K562 (cell line): Measurements from ENCODE around the gene CNTN5. TPM values are rescaled to one million over a fixed set of nuclear protein-coding genes. Genes with fewer than 3 reads are reported as not detected.

ENCODE experiments used
- ATAC-seq: fragments of 200-7000 bp; cut with Tn5 transposase; 3 replicates; pipeline ENCODE4 v1.9.1; 2020; ENCODE audit warnings: moderate library complexity
- BruUV-seq: library from RNA; stranded (reverse); fragments of 400-500 nt; replicated peaks from 2 replicates; lab custom pipeline; 2021; lab: Mats Ljungman, UMichigan
- CTCF ChIA-PET: fragments of 300-600 bp; formaldehyde crosslinking; extraction: SDS; loops from one replicate; lab custom pipeline; 2021; ENCODE audit warnings: low intra/inter-chr PET ratio; lab: Yijun Ruan, JAX
- POLR2A ChIA-PET: fragments of 300-600, 350-650 bp; sonication (Branson Sonifier 250); formaldehyde crosslinking; extraction: SDS; loops from one replicate; lab custom pipeline; 2021; ENCODE audit warnings: antibody characterized with exemption, inconsistent platforms; lab: Yijun Ruan, JAX
- DNase-seq, 4 experiments: peaks; one replicate each; pipeline versions ENCODE4 v3.0.0 to v3.0.0-alpha.2; 2011 to 2018; ENCODE audit warnings: low spot score in 3 of 4, mixed read lengths in 3 of 4; ENCODE audit errors: extremely low read depth in 1 of 4
- FAIRE-seq: peaks from 2 replicates; lab custom pipeline; 2011; peaks lifted over from hg19 to GRCh38; lab: Jason Lieb, UNC
- H2AFZ ChIP-seq: 2 replicates; pipeline ENCODE4 v1.6.0; 2011; ENCODE audit warnings: low read depth, low read length, control low read depth, inconsistent platforms
- H3K27ac ChIP-seq: fragments of 200-600 bp; 3 replicates; pipeline ENCODE4 v1.8.0; 2011; ENCODE audit warnings: low read depth, mild to moderate bottlenecking, control low read depth, inconsistent platforms, low read length, moderate library complexity, mixed read lengths; ENCODE audit errors: extremely low read depth
- H3K27me3 ChIP-seq, 2 experiments: fragments of 300-600 bp in 1 of 2; 2 replicates in 1 of 2; 3 replicates in 1 of 2; pipeline versions ENCODE4 v1.6.0 to v1.8.0; 2011; ENCODE audit warnings: inconsistent platforms in 2 of 2, low read length in 2 of 2, mild to moderate bottlenecking in 1 of 2, mixed read lengths in 1 of 2, moderate library complexity in 1 of 2; ENCODE audit not compliant: control insufficient read depth in 2 of 2, insufficient read depth in 2 of 2
- H3K36me3 ChIP-seq: fragments of 300-600 bp; 3 replicates; pipeline ENCODE4 v1.8.0; 2011; ENCODE audit warnings: mild to moderate bottlenecking, low read length, inconsistent platforms; ENCODE audit not compliant: control insufficient read depth, insufficient read depth
- H3K4me1 ChIP-seq, 2 experiments: fragments of 200-600 bp in 1 of 2; replicated peaks in 1 of 2; 2 replicates in 1 of 2; 3 replicates in 1 of 2; pipeline versions ENCODE4 v1.5.1 to v1.8.0; 2011; ENCODE audit warnings: inconsistent platforms in 2 of 2, low read length in 2 of 2, mild to moderate bottlenecking in 1 of 2, mixed read lengths in 1 of 2, moderate library complexity in 1 of 2; ENCODE audit not compliant: control insufficient read depth in 2 of 2, insufficient read depth in 2 of 2
- H3K4me2 ChIP-seq: 2 replicates; pipeline ENCODE4 v1.6.1; 2011; ENCODE audit warnings: low read length, control low read depth, inconsistent platforms, mixed read lengths; ENCODE audit not compliant: insufficient read depth
- H3K4me3 ChIP-seq: fragments of 200-600 bp; sonication (generic), shearing (Covaris generic); 2 replicates; pipeline ENCODE4 v1.5.1; 2016; ENCODE audit warnings: control low read depth, inconsistent platforms
- H3K79me2 ChIP-seq: fragments of 200-600 bp; 3 replicates; pipeline ENCODE4 v1.8.0; 2011; ENCODE audit warnings: low read length, inconsistent platforms; ENCODE audit not compliant: control insufficient read depth, insufficient read depth
- H3K9ac ChIP-seq, 2 experiments: 2 replicates each; pipeline versions ENCODE4 v1.6.0 to v1.6.1; 2011; ENCODE audit warnings: low read depth in 2 of 2, low read length in 2 of 2, control low read depth in 1 of 2, inconsistent platforms in 1 of 2, mild to moderate bottlenecking in 1 of 2, mixed read lengths in 1 of 2; ENCODE audit not compliant: insufficient read depth in 1 of 2
- H3K9me1 ChIP-seq: one replicate; pipeline ENCODE4 v1.6.0; 2011; ENCODE audit warnings: inconsistent platforms, mild to moderate bottlenecking, low read length, moderate library complexity; ENCODE audit not compliant: control insufficient read depth, insufficient read depth
- H3K9me3 ChIP-seq: replicated peaks from 2 replicates; pipeline ENCODE4 v1.5.1; 2011; ENCODE audit warnings: low read depth, low read length, inconsistent platforms; ENCODE audit not compliant: control insufficient read depth, insufficient read depth
- H4K20me1 ChIP-seq: replicated peaks from 2 replicates; pipeline ENCODE4 v1.6.1; 2011; ENCODE audit warnings: low read length, inconsistent platforms, mixed read lengths; ENCODE audit not compliant: control insufficient read depth, insufficient read depth
- ARID1B ChIP-seq: fragments of 450-650 bp; IDR thresholded peaks from 2 replicates; pipeline ENCODE4 v1.6.1; 2016; ENCODE audit warnings: antibody characterized with exemption, mild to moderate bottlenecking, inconsistent platforms
- CHAMP1 ChIP-seq: fragments of 450-650 bp; IDR thresholded peaks from 2 replicates; pipeline ENCODE4 v1.6.1; 2016; ENCODE audit warnings: mild to moderate bottlenecking
- CREB3 ChIP-seq: fragments of 450-650 bp; conservative IDR thresholded peaks from 2 replicates; pipeline ENCODE4 v1.6.1; 2016; ENCODE audit warnings: missing genetic modification characterization, low read depth, mild to moderate bottlenecking, missing compliant biosample characterization, moderate library complexity
- HOXB6 ChIP-seq: fragments of 250-450 bp; sonication (Bioruptor Pico); IDR thresholded peaks from 2 replicates; pipeline ENCODE4 v1.5.1; 2022; ENCODE audit warnings: mild to moderate bottlenecking, borderline replicate concordance
- IFI16 ChIP-seq: fragments of 250-450 bp; sonication (Bioruptor Pico); IDR thresholded peaks from 2 replicates; pipeline ENCODE4 v2.1.2; 2022; ENCODE audit warnings: mild to moderate bottlenecking, inconsistent platforms
- IRF9 ChIP-seq: fragments of 450-650 bp; IDR thresholded peaks from 2 replicates; pipeline ENCODE4 v1.6.1; 2016; ENCODE audit warnings: missing biosample characterization, missing genetic modification characterization
- KAT8 ChIP-seq: fragments of 450-650 bp; IDR thresholded peaks from 2 replicates; pipeline ENCODE4 v1.6.1; 2016; ENCODE audit warnings: low read depth, mild to moderate bottlenecking
- KDM4B ChIP-seq, 2 experiments: fragments of 450-650 bp in 1 of 2; sonication (generic) in 1 of 2; IDR thresholded peaks; 2 replicates each; pipeline ENCODE4 v1.6.1; 2016 to 2017; ENCODE audit warnings: borderline replicate concordance in 2 of 2, antibody characterized with exemption in 1 of 2, low read depth in 1 of 2, mild to moderate bottlenecking in 1 of 2
- MAFF ChIP-seq: IDR thresholded peaks from 2 replicates; pipeline ENCODE4 v1.6.1; 2012; ENCODE audit warnings: low read length, improper control_type of control experiment
- TRIM24 ChIP-seq, 2 experiments: fragments of 450-650 bp; IDR thresholded peaks; 2 replicates each; pipeline ENCODE4 v1.6.1; 2016
- ZNF140 ChIP-seq: fragments of 250-450 bp; sonication (Bioruptor Pico); IDR thresholded peaks from 2 replicates; pipeline ENCODE4 v1.8.0; 2021; ENCODE audit warnings: moderate library complexity, mild to moderate bottlenecking, inconsistent platforms
- ZNF41 ChIP-seq: fragments of 250-450 bp; sonication (Bioruptor Pico); conservative IDR thresholded peaks from 2 replicates; pipeline ENCODE4 v1.4.0; 2020; ENCODE audit warnings: mild to moderate bottlenecking
- WGBS: fragments of 100-300 bp; shearing (Covaris generic); methylation state at CpG from one replicate; pipeline ENCODE4 v1.1.6; 2016; ENCODE audit warnings: low coverage, mixed read lengths; ENCODE audit not compliant: insufficient coverage; ENCODE audit errors: missing lambda C conversion rate; 5-methylcytosine and 5-hydroxymethylcytosine counted together
- in situ Hi-C: fragments of 300-500 bp; cut with MboI; formaldehyde crosslinking; loops from 4 replicates; pipeline ENCODE4 v1.15.0; 2018; ENCODE audit warnings: inconsistent platforms, mixed read lengths
- intact Hi-C: fragments of 100-400 bp; cut with micrococcal nuclease; formaldehyde crosslinking; loops from 2 replicates; pipeline ENCODE4 v1.14.2; 2022
- polyA plus RNA-seq, 8 experiments: library from polyadenylated mRNA; depleted of rRNA in 4 of 8; stranded (reverse) in 5 of 8; unstranded in 3 of 8; fragments of >200 nt; fragmentation: Nextera tagmentation in 2 of 8; fragmentation: Illumina TruSeq in 1 of 8; extraction: Ambion mirVana in 2 of 8; extraction: Trizol in 1 of 8; gene quantifications; 2 replicates each; pipeline versions ENCODE4 v1.2.1 to v1.2.3, GENCODE V29; 2011 to 2014; ENCODE audit warnings: inconsistent platforms in 1 of 8, missing spikeins in 1 of 8
- total RNA-seq, 7 experiments: library from RNA; depleted of rRNA in 6 of 7; stranded (reverse); fragments of >200 nt in 6 of 7; fragmentation: Illumina TruSeq in 2 of 7; extraction: Trizol in 2 of 7; gene quantifications; 2 replicates each; pipeline versions ENCODE4 v1.2.1 to v1.2.3, GENCODE V29; 2011 to 2021; ENCODE audit warnings: low replicate concordance in 1 of 7
- TF ChIP-seq, protein P1 (sequence below): fragments of 250-450 bp; sonication (Bioruptor Pico); IDR thresholded peaks from 2 replicates; pipeline ENCODE4 v1.6.1; 2021; ENCODE audit warnings: mild to moderate bottlenecking

CNTN5 gene
- total and polyA plus RNA-seq, 9 of the 15 experiments (the other 6 are each of a cell fraction or from before 2014, with no cell fraction given), result 0.03 TPM; not detected in 8

- no peak for TF ChIP-seq KDM4B (IDR thresholded peaks at IDR 0.05; ENCODE audit: borderline replicate concordance in 2 of 2, low read depth in 1 of 2)
- TF ChIP-seq, all 486 proteins: peak for 0
Measured at GRCh38 chr11:99419991-99420390, 399.2 kb downstream of the CNTN5 start (continued).

DNA sequence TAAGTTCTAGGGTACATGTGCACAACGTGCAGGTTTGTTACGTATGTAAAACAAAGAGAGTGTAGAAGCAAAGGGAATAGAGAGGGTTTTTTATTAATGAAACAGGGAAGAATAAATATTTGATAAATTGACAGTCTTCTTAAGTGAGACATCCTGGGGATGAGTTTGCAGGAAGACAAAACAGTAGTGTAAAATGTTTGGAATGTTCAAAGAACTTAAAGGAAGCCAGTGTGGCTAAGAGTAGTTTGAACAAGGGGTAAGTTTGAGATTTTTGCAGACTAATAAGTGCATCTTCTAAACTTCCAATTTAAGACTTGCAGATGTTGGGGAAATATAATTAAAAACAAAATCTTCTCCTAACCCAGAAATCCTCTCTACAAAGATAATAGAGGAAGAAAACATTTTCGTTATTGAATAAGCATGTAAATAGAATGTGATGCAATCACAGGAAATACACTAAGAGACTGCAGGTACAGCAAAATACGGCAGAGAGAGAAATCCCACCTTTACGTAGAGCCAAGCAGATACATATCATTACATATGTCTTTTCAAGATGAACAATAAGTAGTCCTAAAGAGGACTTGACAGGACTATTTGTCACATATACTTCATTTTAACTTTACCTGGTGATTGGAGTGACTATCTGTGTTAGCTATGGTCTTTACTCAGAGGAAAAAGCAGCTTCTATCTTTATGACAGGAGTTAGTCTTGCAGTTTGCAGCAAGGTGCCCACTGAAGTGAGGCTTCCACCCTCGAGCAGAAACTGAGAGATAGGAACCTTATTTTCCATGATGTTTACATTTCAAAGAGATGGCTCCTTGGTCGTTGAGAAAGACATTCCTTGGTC is 402.1 kb downstream of the CNTN5 start:
- CTCF ChIA-PET, result no interaction called here
- WGBS, result 1% methylated on average over 7 of the region's 7 CpGs
- TF ChIP-seq MAFF, result no peak
- no peak for TF ChIP-seq IRF9 (tag)
- TF ChIP-seq KAT8, result no peak
- TF ChIP-seq IFI16 (CRISPR knock-in tag), result no peak
- peak in 1 of 2 experiments; percentile 11; a peak in 1 of 4 replicates for TF ChIP-seq TRIM24 (IDR thresholded peaks at IDR 0.05)
- no peak for TF ChIP-seq ZNF140 (CRISPR knock-in tag)
- TF ChIP-seq, protein P1, sequence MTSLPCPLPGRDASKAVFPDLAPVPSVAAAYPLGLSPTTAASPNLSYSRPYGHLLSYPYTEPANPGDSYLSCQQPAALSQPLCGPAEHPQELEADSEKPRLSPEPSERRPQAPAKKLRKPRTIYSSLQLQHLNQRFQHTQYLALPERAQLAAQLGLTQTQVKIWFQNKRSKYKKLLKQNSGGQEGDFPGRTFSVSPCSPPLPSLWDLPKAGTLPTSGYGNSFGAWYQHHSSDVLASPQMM (CRISPR knock-in tag), result no peak
- no peak for TF ChIP-seq ZNF41
- no peak for TF ChIP-seq ARID1B
- no peak for TF ChIP-seq HOXB6 (CRISPR knock-in tag)
- TF ChIP-seq CREB3 (tag), result no peak
- no peak for TF ChIP-seq CHAMP1

More for the DNA sequence above, 402.1 kb downstream of the CNTN5 start:
- in situ Hi-C loops (no loop called here), intact Hi-C loops (no loop called here)
- BruUV-seq, result no TSS peak
- no peaks in the 10 kb centered on the region for H3K79me2 ChIP-seq
- peaks cover 3% of the 10 kb centered on the region; the same call in 1 of the 2 replicates for H3K9me3 ChIP-seq
- H3K27me3 ChIP-seq, result no peaks in the 10 kb centered on the region
- H3K27ac ChIP-seq, result no peak overlapping the region
- no peaks in the 10 kb centered on the region for H3K9me1 ChIP-seq
- H4K20me1 ChIP-seq, result no peaks in the 10 kb centered on the region
- POLR2A ChIA-PET, result no interaction called here
- H3K9ac ChIP-seq, result no peak overlapping the region
- no peaks in the 10 kb centered on the region for H3K4me1 ChIP-seq
- ATAC-seq (no peak), FAIRE-seq (no peak), DNase-seq (no peak)
- H3K36me3 ChIP-seq, result no peaks in the 10 kb centered on the region
- no peak overlapping the region for H3K4me2 ChIP-seq
- no peak overlapping the region for H3K4me3 ChIP-seq
- H2AFZ ChIP-seq, result no peak overlapping the region
